ENCODE measurements around the gene SIGLEC11. TPM values are rescaled to one million over a fixed set of nuclear protein-coding genes. Genes with fewer than 3 reads are reported as not detected.

The SIGLEC11 gene
- total RNA-seq, 1 experiment from 2014 or later, result not detected

DNA sequence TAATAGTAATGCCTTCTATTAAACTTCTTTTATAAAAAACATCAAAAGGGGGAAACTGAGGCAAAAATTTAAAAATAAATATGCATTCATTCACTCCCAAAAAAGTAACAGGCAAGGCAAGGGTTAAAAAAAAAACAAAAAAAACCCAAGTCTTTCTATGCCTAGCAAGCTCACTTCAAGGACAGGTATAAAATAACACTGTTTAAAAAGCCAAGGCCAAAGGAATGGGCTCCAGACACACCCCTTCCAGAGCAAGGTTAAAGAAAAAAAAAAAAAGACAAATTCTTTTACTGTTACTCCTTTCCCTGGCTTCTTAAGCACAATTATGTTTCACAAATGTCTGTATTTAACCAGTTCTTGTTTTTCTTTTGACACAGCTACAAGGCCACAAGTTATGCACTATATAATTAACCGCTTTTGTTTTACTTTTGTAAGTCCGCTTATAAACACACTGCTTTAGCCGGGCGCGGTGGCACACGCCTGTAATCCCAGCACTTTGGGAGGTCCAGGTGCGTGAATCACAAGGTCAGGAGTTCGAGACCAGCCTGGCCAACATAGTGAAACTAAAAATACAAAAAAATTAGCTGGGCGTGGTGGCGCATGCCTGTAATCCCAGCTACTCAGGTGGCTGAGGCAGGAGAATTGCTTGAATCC, 3.6 kb downstream of the SIGLEC11 start:
- DNase-seq, result no peak
- TF ChIP-seq, protein P1, sequence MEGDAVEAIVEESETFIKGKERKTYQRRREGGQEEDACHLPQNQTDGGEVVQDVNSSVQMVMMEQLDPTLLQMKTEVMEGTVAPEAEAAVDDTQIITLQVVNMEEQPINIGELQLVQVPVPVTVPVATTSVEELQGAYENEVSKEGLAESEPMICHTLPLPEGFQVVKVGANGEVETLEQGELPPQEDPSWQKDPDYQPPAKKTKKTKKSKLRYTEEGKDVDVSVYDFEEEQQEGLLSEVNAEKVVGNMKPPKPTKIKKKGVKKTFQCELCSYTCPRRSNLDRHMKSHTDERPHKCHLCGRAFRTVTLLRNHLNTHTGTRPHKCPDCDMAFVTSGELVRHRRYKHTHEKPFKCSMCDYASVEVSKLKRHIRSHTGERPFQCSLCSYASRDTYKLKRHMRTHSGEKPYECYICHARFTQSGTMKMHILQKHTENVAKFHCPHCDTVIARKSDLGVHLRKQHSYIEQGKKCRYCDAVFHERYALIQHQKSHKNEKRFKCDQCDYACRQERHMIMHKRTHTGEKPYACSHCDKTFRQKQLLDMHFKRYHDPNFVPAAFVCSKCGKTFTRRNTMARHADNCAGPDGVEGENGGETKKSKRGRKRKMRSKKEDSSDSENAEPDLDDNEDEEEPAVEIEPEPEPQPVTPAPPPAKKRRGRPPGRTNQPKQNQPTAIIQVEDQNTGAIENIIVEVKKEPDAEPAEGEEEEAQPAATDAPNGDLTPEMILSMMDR (IDR thresholded peaks at IDR 0.05; ENCODE audit: insufficient read depth in 1 of 2, low read depth in 1 of 2, low read length in 1 of 2, severe bottlenecking in 1 of 2, unreplicated experiment in 1 of 2), result no peak
- Mint-ChIP-seq H3K9me3 (ENCODE audit: unreplicated experiment) (no peaks in the 10 kb centered on the region), H3K27ac (ENCODE audit: unreplicated experiment) (no peak overlapping the region), H3K4me1 (ENCODE audit: low read depth, unreplicated experiment) (no peaks in the 10 kb centered on the region), H3K36me3 (ENCODE audit: insufficient read depth, unreplicated experiment) (no peaks in the 10 kb centered on the region), H3K27me3 (ENCODE audit: insufficient read depth, unreplicated experiment) (no peaks in the 10 kb centered on the region), H3K4me3 (ENCODE audit: unreplicated experiment) (no peak overlapping the region)
- H3K4me3 ChIP-seq (ENCODE audit: low read depth, low read length), result no peak overlapping the region
- no TSS peak for BruUV-seq (replicated peaks)
- no peaks in the 10 kb centered on the region for H3K36me3 ChIP-seq (ENCODE audit: control insufficient read depth, insufficient read depth, low read length)
- ChIA-PET POLR2A (no interaction called here), CTCF (no interaction called here)
- no peaks in the 10 kb centered on the region for H3K9me3 ChIP-seq
- intact Hi-C loops (cut with micrococcal nuclease; ENCODE audit: unreplicated experiment), result no loop called here
- H3K27me3 ChIP-seq (replicated peaks; ENCODE audit: control insufficient read depth, insufficient read depth, low read length), result no peaks in the 10 kb centered on the region
- 0 out of 2 replicates have a peak, but pooled peaks cover 3% of the 10 kb centered on the region for H3K4me1 ChIP-seq

DNA sequence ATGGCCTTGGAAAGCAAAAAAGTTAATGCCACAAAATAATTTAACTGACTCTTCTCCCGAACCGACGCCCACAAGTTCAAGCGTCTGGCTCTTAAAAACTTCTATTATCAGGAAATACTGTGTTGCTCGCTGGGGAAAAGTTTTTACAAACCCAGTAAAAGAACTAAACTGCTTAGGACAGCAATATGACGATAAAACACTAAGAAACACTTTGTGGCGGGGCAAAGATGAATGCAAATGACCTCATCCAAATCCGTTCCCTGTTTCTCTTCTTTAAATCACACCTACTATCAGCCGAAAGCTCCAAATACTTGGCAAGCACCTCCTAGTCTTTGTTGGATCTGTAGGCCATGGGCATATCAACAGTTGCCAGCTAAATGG, 4.9 kb downstream of the SIGLEC11 start:
- Mint-ChIP-seq H3K4me3 (ENCODE audit: unreplicated experiment) (no peak overlapping the region), H3K36me3 (ENCODE audit: insufficient read depth, unreplicated experiment) (no peaks in the 10 kb centered on the region), H3K27ac (ENCODE audit: unreplicated experiment) (no peak overlapping the region), H3K27me3 (ENCODE audit: insufficient read depth, unreplicated experiment) (no peaks in the 10 kb centered on the region), H3K4me1 (ENCODE audit: low read depth, unreplicated experiment) (no peaks in the 10 kb centered on the region), H3K9me3 (ENCODE audit: unreplicated experiment) (no peaks in the 10 kb centered on the region)
- CTCF ChIA-PET, result no interaction called here
- H3K4me3 ChIP-seq (ENCODE audit: low read depth, low read length), result no peak overlapping the region
- no peaks in the 10 kb centered on the region for H3K36me3 ChIP-seq (ENCODE audit: control insufficient read depth, insufficient read depth, low read length)
- H3K27me3 ChIP-seq (replicated peaks; ENCODE audit: control insufficient read depth, insufficient read depth, low read length), result no peaks in the 10 kb centered on the region
- DNase-seq, result no peak
- H3K9me3 ChIP-seq, result no peaks in the 10 kb centered on the region
- POLR2A ChIA-PET, result no interaction called here
- intact Hi-C loops (cut with micrococcal nuclease; ENCODE audit: unreplicated experiment), result no loop called here
- BruUV-seq (replicated peaks), result no TSS peak
- TF ChIP-seq, protein P1 (IDR thresholded peaks at IDR 0.05; ENCODE audit: insufficient read depth in 1 of 2, low read depth in 1 of 2, low read length in 1 of 2, severe bottlenecking in 1 of 2, unreplicated experiment in 1 of 2), result no peak
- 0 out of 2 replicates have a peak, but pooled peaks cover 4% of the 10 kb centered on the region for H3K4me1 ChIP-seq

DNA sequence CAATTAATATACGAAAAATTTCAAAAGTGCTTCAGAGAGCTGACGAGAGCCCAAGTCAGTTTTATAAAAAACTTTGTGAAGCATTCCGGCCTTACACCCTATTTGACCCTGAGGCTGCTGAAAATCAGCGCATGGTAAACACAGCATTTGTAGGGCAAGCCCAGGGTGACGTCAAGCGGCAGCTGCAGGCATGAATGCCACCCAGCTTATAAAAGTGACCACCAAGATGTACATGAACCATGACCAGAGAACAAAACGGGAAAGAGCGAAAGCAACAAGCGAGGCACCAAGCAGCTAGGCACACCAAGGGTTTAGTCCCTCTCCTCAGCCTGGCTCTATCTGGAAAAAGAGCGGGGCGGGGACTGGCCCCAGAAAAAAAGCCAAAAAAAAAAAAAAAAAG, 6.0 kb downstream of the SIGLEC11 start:
- no TSS peak for BruUV-seq (replicated peaks)
- ChIA-PET CTCF (no interaction called here), POLR2A (no interaction called here)
- intact Hi-C loops (cut with micrococcal nuclease; ENCODE audit: unreplicated experiment), result no loop called here
- no peak for DNase-seq
- H3K9me3 Mint-ChIP-seq (ENCODE audit: unreplicated experiment), result no peaks in the 10 kb centered on the region
- Histone ChIP-seq H3K9me3 (no peaks in the 10 kb centered on the region), H3K4me1 (0 out of 2 replicates have a peak, but pooled peaks cover 4% of the 10 kb centered on the region), H3K4me3 (ENCODE audit: low read depth, low read length) (no peak overlapping the region), H3K27me3 (replicated peaks; ENCODE audit: control insufficient read depth, insufficient read depth, low read length) (no peaks in the 10 kb centered on the region), H3K36me3 (ENCODE audit: control insufficient read depth, insufficient read depth, low read length) (no peaks in the 10 kb centered on the region)
- H3K4me1 Mint-ChIP-seq (ENCODE audit: low read depth, unreplicated experiment), result no peaks in the 10 kb centered on the region
- no peak overlapping the region for H3K4me3 Mint-ChIP-seq (ENCODE audit: unreplicated experiment)
- H3K27me3 Mint-ChIP-seq (ENCODE audit: insufficient read depth, unreplicated experiment), result no peaks in the 10 kb centered on the region
- no peaks in the 10 kb centered on the region for H3K36me3 Mint-ChIP-seq (ENCODE audit: insufficient read depth, unreplicated experiment)
- no peak overlapping the region for H3K27ac Mint-ChIP-seq (ENCODE audit: unreplicated experiment)
- TF ChIP-seq, protein P1 (IDR thresholded peaks at IDR 0.05; ENCODE audit: insufficient read depth in 1 of 2, low read depth in 1 of 2, low read length in 1 of 2, severe bottlenecking in 1 of 2, unreplicated experiment in 1 of 2), result no peak
